T-helper 2 cell treated with Interferon-gamma antibody and Interleukin-4, amounts not matched to agents 5 μg/mL and 100 μg/mL, for 36 hours (primary cell): ENCODE results near the gene BCAR3.
"Not testable (repeated sequence)": the region's sequence is repeated elsewhere in the genome, so short reads cannot be mapped to it uniquely, and the experiment has no call there.

Experiments
- DNase-seq: peaks from one replicate; pipeline ENCODE4 v3.0.0; 2021; ENCODE audit warnings: low spot score
- H3K27ac Mint-ChIP-seq: one replicate; pipeline ENCODE4 v1.8.0; 2021; ENCODE audit warnings: mild to moderate bottlenecking, mixed read lengths
- H3K27me3 Mint-ChIP-seq: one replicate; pipeline ENCODE4 v1.8.0; 2021; ENCODE audit warnings: low read depth, mixed read lengths
- H3K36me3 Mint-ChIP-seq: one replicate; pipeline ENCODE4 v1.8.0; 2021; ENCODE audit warnings: low read depth, mixed read lengths
- H3K4me1 Mint-ChIP-seq: one replicate; pipeline ENCODE4 v1.8.0; 2021; ENCODE audit warnings: low read depth, mixed read lengths
- H3K4me3 Mint-ChIP-seq: one replicate; pipeline ENCODE4 v1.8.0; 2022; ENCODE audit warnings: mild to moderate bottlenecking, moderate library complexity, mixed read lengths
- H3K9me3 Mint-ChIP-seq: one replicate; pipeline ENCODE4 v1.8.0; 2021; ENCODE audit warnings: mixed read lengths

The BCAR3 gene

DNA sequence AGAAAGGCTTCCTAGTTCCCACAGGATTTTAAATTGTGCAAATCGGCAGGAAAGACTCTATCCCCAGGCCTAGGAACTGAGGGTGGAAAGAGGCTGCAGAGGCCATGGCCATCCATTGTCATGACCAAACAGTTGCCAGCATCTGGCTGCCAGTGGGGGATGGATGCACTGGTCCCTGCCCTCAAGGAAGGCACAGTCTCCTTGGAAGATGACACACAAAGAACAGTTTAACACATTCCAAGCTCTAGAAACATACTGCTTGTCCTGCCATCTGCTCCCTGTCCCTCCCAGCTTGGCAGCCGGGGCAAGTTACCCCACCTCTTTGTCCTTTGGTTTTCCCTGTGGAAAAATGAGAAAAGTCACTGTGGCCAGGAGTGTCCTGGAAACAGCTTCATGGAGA is 83.2 kb downstream of the BCAR3 start:
- no peak overlapping the region for H3K27ac Mint-ChIP-seq

DNA sequence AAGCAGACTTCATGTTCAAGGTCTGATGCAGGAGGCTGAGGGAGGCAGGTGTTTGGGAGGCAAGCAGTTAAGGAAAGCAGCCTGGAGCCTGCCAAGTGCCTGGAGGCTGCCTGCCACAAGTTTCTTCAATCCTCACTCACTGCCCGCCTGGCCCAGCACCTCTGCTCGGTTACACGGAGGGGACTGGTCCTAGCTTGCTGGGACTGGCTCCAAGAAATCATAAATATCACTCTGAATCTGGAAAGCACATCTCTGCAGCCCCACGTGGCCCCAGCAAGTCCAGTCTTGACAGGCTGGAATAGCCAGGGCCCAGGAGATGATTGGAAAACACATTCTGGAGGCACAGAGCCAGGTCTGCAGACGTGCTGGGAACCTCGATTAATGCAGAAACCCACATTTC is 83.9 kb downstream of the BCAR3 start:
- H3K4me3 Mint-ChIP-seq = no peak overlapping the region
- no peaks in the 10 kb centered on the region for H3K36me3 Mint-ChIP-seq
- H3K4me1 Mint-ChIP-seq = no peaks in the 10 kb centered on the region
- H3K9me3 Mint-ChIP-seq = no peaks in the 10 kb centered on the region
- peaks cover 17% of the 10 kb centered on the region for H3K27me3 Mint-ChIP-seq
- DNase-seq = no peak
- no peak overlapping the region for H3K27ac Mint-ChIP-seq

More for the DNA sequence above, 83.2 kb downstream of the BCAR3 start:
- H3K36me3 Mint-ChIP-seq = no peaks in the 10 kb centered on the region
- peaks cover 17% of the 10 kb centered on the region for H3K27me3 Mint-ChIP-seq
- DNase-seq = no peak
- no peaks in the 10 kb centered on the region for H3K4me1 Mint-ChIP-seq
- H3K9me3 Mint-ChIP-seq = no peaks in the 10 kb centered on the region
- no peak overlapping the region for H3K4me3 Mint-ChIP-seq

DNA sequence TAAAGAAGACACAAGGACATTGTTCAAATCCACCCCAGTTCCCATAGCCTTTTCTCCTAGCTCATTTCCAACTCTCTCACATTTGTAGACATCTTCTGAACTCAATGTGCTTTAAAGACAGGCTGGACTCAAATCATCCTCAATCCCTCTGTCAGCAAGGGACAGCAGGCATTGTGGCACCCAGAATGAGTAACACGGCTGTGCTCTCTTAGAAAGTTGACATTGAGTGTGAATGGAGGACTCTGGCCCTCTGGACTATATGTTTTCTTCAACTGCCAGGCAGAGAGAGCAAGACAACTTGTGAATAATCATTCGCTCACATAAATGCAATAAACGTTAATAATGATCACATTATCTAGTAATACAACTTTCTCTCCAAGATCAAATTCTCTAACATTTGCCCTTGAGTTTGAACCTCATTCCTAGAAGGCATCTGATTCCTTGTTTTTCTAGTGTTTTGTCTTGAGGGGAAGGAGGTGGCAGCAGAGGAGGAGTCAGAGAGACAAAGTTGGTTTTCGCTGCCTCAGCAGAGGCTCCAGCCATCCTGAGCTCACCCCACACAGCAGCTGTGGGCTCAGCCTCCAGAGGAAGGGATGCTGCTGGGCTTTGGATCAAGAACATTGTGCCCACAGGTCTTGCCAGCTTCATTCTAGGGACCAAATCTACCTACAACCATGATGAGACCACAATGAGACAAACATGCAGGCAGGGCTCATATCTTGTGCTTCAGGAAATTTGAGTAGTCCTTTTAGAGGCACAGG is 85.1 kb downstream of the BCAR3 start:
- Mint-ChIP-seq H3K4me1 (peaks cover 5% of the 10 kb centered on the region), H3K4me3 (no peak overlapping the region), H3K27me3 (peaks cover 17% of the 10 kb centered on the region), H3K36me3 (no peaks in the 10 kb centered on the region), H3K9me3 (no peaks in the 10 kb centered on the region), H3K27ac (no peak overlapping the region)
- no peak for DNase-seq

DNA sequence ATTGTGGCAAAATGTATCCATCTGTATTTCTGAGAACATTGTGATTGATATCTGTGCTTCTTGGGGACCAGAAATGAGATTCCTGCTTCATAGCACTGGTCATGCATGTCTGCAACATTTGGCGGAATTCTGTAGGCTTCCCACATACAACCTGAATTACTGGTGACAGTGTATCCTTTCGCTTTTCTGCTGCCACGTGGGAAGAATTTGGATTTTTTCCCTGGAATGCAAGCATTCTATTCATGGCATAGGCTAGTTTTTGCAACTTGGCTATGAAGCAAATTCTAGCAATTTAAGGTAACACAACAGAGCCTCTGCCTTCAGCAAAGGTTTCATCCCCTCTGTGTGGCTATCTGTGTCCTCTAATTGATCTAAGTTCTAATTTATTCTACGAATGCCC is 85.9 kb downstream of the BCAR3 start:
- Mint-ChIP-seq H3K9me3 (no peaks in the 10 kb centered on the region), H3K27ac (no peak overlapping the region), H3K4me1 (peaks cover 8% of the 10 kb centered on the region), H3K4me3 (no peak overlapping the region), H3K36me3 (no peaks in the 10 kb centered on the region), H3K27me3 (peaks cover 17% of the 10 kb centered on the region)
- no peak for DNase-seq

DNA sequence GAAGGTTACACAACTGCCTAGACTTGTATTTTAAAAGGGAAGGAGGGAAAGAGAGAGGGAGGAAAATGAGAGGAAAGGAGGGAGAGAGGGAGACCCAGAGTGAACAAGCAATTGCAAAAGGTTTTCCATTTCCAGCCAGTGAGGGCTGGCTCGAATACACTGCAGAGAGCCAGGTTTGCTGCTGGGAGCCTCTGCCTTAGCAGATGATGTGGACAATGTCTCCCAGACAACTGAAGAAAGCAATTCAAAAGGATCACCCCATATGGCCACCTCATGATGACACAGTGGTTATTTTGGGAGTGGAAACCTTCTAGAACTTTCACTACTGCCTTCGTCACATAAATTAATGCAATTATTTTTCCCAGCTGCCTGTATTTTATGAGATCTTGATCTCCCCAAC is 86.4 kb downstream of the BCAR3 start:
- Mint-ChIP-seq H3K27ac (no peak overlapping the region), H3K4me3 (no peak overlapping the region), H3K4me1 (peaks cover 8% of the 10 kb centered on the region), H3K36me3 (peaks cover 1% of the 10 kb centered on the region), H3K9me3 (no peaks in the 10 kb centered on the region), H3K27me3 (peaks cover 17% of the 10 kb centered on the region)
- no peak for DNase-seq

DNA sequence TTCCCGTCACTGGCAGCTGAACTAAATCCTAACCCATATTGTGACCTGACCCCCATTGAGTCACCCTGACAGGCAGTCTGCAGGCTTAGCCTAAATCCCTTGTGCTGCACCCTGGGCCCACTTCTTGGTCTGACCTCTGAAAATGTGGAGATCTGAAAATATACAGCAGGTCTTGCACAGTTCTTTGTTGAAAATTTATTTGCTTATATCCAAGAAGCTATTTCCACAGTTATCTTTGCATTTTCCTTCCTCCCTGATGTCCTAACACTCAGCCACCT is 87.1 kb downstream of the BCAR3 start:
- Mint-ChIP-seq H3K4me1 (peaks cover 11% of the 10 kb centered on the region), H3K27me3 (peaks cover 17% of the 10 kb centered on the region), H3K36me3 (peaks cover 6% of the 10 kb centered on the region), H3K4me3 (no peak overlapping the region), H3K9me3 (no peaks in the 10 kb centered on the region), H3K27ac (no peak overlapping the region)
- no peak for DNase-seq

DNA sequence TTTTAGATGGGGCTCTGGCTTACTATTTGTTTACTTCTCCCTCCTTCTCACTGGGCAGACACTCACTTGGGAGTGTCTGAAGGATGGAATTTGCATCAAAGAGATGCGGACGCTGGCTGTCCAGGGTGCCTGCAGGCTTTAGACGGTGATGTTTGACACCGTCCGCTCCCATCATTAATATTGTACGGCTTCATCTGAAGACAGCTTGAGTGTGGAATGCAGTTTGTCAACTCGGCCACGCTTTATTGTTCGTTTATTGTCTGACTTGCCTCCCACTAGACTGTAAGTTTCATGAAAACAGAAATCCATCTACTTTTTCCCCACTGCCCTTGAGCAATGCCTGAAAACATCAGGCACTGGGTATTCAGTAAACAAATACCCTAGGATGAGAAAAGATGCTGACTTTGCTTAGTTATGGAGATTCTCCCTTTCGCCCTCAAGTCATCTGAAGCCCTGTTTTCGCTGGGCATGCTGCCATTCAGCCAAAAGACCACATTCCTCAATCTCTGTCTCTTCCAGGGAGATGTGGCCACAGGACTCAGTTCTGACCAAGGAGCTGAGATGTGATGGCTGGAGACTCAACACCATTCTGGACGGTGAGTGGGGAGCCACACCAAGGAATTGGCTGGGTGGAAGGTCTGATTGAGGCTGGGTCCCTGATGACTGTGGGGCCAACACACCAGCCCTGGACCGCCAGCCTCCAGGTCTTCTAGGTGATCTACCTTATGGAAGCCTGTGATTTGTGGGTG is 87.6 kb downstream of the BCAR3 start:
- H3K27ac Mint-ChIP-seq = no peak overlapping the region
- peaks cover 17% of the 10 kb centered on the region for H3K27me3 Mint-ChIP-seq
- DNase-seq = no peak
- H3K4me1 Mint-ChIP-seq = peaks cover 11% of the 10 kb centered on the region
- H3K36me3 Mint-ChIP-seq = peaks cover 6% of the 10 kb centered on the region
- H3K4me3 Mint-ChIP-seq = no peak overlapping the region
- H3K9me3 Mint-ChIP-seq = no peaks in the 10 kb centered on the region

DNA sequence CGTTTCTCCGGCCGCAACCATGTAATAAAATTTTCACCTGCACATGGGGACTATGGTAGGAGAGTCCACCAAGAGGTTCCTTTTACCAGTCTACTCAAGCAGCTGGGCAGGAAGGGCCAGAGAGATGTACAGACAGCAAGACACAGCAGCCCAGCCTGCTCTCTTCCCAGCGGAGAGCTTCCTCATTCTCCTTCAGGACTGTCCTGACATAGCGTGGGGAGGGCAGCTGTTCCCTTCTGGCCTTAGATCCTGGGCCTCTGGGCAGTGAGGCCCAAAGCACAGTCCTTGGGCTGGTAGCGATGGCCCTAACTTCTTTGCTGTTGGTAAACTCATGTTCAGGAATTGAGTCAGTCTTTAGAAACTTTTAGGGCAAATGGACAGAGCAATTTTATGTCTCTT is 89.1 kb downstream of the BCAR3 start:
- H3K27ac Mint-ChIP-seq = no peak overlapping the region
- peaks cover 14% of the 10 kb centered on the region for H3K36me3 Mint-ChIP-seq

DNA sequence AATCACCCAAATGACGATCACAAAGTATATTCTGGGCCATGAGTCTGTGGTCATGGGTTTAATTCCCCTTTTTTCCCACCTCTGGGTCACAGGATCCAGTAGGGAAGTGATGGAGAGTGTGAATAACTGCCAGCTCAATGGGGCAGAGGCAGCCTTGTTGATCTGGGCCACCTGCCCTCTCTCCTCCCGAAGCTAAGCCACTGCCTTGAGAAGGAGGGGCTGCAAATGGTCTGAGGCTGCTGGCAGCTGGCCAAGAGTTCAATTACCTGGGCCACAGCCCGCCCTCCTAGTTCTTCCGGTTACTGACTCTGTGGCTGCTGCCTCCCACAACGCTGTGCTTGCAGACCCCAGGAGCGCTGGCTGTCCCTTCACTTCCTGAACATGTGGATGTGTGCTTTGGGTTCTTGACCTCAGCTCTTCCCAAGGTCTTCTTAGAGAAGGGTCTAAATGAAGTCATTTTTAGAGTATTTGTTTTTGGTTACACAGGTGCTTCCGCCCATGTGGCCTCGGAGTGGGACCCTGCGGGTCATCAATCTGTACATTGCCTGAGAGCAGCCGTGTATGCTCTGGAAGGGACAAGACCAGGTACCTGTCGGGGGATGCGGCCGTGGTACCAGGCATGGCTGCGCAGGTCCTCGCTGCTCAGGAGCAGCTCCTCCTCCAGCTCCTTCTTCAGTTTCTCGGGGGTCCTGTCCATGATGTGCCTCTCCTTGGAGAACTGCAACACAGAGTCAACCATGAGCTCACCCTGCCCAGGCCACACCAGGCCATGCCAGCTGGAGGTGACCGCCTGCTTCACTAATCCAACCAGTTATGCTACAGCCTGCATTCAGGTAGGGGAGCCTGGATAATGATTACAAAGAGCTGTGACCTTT is 89.7 kb downstream of the BCAR3 start:
- peaks cover 12% of the 10 kb centered on the region for H3K27me3 Mint-ChIP-seq
- H3K27ac Mint-ChIP-seq = no peak overlapping the region
- peaks cover 18% of the 10 kb centered on the region for H3K4me1 Mint-ChIP-seq
- H3K9me3 Mint-ChIP-seq = no peaks in the 10 kb centered on the region
- peaks cover 14% of the 10 kb centered on the region for H3K36me3 Mint-ChIP-seq
- H3K4me3 Mint-ChIP-seq = no peak overlapping the region
- DNase-seq = no peak

More for the DNA sequence above, 89.1 kb downstream of the BCAR3 start:
- no peak overlapping the region for H3K4me3 Mint-ChIP-seq
- H3K4me1 Mint-ChIP-seq = peaks cover 18% of the 10 kb centered on the region
- H3K9me3 Mint-ChIP-seq = no peaks in the 10 kb centered on the region
- DNase-seq = no peak
- H3K27me3 Mint-ChIP-seq = peaks cover 17% of the 10 kb centered on the region

DNA sequence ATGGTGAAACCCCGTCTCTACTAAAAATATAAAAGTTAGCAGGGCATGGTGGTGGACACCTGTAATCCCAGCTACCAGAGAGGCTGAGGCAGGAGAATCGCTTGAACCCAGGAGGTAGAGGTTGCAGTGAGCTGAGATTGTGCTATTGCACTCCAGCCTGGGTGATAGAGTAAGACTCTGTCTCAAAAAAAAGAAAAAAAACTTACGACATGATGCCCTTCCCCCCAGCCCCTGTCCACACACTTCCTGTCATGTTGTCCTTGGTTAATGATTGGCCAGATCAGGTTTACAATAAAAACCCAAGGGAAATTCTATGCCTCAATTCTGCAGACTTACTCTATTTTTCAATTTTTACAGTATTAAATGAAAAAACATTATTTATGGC is 90.4 kb downstream of the BCAR3 start:
- H3K4me1 Mint-ChIP-seq = peaks cover 18% of the 10 kb centered on the region
- H3K9me3 Mint-ChIP-seq, H3K27me3 Mint-ChIP-seq, H3K4me3 Mint-ChIP-seq, H3K27ac Mint-ChIP-seq, DNase-seq: not testable (repeated sequence)
- H3K36me3 Mint-ChIP-seq = peaks cover 14% of the 10 kb centered on the region

DNA sequence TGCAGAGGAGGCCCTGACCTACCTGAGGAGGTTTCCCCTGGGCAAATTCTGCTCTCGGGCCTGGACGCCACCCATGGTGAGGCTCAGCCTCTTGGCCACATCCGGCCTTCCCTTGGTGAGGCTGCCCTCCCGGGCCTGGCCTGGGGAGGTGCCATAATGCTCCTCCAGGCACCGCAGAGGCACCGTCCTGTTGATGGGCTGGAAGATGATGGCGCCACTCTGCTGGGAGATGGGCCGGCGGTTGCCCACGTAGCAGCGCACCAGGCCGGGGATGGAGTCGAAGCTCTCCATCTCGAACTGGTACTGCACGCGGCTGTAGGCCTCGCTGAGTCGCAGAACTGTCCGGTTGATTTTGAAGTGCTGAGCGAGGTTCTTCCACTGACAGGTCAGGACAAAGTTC is 92.7 kb downstream of the BCAR3 start:
- Mint-ChIP-seq H3K4me3 (no peak overlapping the region), H3K36me3 (peaks cover 14% of the 10 kb centered on the region), H3K27me3 (no peaks in the 10 kb centered on the region), H3K9me3 (no peaks in the 10 kb centered on the region), H3K4me1 (peaks cover 18% of the 10 kb centered on the region), H3K27ac (no peak overlapping the region)
- DNase-seq = no peak

DNA sequence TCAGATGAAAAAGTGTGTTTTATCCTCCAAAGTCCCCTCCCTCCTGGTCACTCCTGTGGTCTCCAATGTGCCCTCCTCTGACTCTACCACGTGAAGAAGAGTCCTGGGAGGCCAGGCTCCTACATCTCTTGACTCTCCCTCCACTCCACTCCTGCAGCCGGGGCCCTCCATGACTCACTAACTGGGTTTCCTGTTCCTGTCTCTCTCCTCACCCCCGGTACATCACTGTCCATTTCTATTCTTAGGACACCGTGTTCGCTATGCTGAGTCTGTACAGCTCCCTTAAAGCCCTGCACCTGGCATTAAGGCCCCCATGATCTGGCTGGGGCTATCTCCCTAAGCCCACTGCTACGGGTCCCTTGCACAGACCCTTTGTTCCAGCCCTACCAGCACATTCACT is 93.4 kb downstream of the BCAR3 start:
- Mint-ChIP-seq H3K9me3 (no peaks in the 10 kb centered on the region), H3K4me3 (no peak overlapping the region), H3K4me1 (peaks cover 18% of the 10 kb centered on the region), H3K27ac (peak overlapping the region; percentile 14), H3K27me3 (no peaks in the 10 kb centered on the region), H3K36me3 (peaks cover 14% of the 10 kb centered on the region)
- no peak for DNase-seq

DNA sequence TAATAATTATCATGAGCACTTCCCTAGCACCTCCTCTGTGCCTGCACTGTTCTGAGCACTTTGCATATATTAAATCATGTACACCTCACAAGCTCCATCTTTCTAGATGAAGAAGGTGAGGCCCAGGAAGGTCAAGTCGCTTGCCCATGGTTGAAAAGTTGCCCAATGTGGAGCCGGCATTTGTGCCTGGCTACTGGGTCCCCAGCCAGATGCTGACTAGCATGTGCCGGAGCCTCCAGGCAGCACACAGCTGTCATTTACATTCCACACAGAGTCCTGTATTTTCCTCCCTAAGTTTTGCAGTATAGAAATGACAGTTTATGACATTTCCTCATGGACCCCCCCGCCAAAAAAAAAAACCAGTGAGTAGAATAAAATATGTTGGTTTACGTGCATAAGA is 94.3 kb downstream of the BCAR3 start:
- H3K27me3 Mint-ChIP-seq = no peaks in the 10 kb centered on the region
- no peaks in the 10 kb centered on the region for H3K9me3 Mint-ChIP-seq
- peaks cover 18% of the 10 kb centered on the region for H3K4me1 Mint-ChIP-seq
- H3K4me3 Mint-ChIP-seq = no peak overlapping the region
- DNase-seq = no peak
- H3K36me3 Mint-ChIP-seq = peaks cover 14% of the 10 kb centered on the region
- no peak overlapping the region for H3K27ac Mint-ChIP-seq
